ENCODE measurements around the gene SOX2. TPM values are rescaled to one million over a fixed set of nuclear protein-coding genes. Genes with fewer than 3 reads are reported as not detected.

Gene SOX2
- total RNA-seq, 4 donors from 2014 or later: 0.57 to 0.67 TPM; not detected in 2

GRCh38 chr3:181752202-181752671, 40.5 kb downstream of the SOX2 start:
- no peak overlapping the region for H3K27ac ChIP-seq
- H3K27me3 ChIP-seq: no peaks in the 10 kb centered on the region
- no peaks in the 10 kb centered on the region for H3K9me3 ChIP-seq
- no peak overlapping the region for H3K4me3 ChIP-seq
- TF ChIP-seq CTCF (IDR thresholded peaks at IDR 0.05) (no peak), POLR2A (IDR thresholded peaks at IDR 0.05) (no peak)
- no peaks in the 10 kb centered on the region for H3K4me1 ChIP-seq
- DNase-seq: no peak
- H3K36me3 ChIP-seq: no peaks in the 10 kb centered on the region

- Histone ChIP-seq H3K27me3 (no peaks in the 10 kb centered on the region), H3K36me3 (no peaks in the 10 kb centered on the region), H3K27ac (no peak overlapping the region), H3K4me1 (no peaks in the 10 kb centered on the region), H3K4me3 (no peak overlapping the region), H3K9me3 (no peaks in the 10 kb centered on the region)
- DNase-seq: no peak
- TF ChIP-seq CTCF (IDR thresholded peaks at IDR 0.05) (no peak), POLR2A (IDR thresholded peaks at IDR 0.05) (no peak)
Observed at GRCh38 chr3:181753391-181753790, 41.7 kb downstream of the SOX2 start.

- no peaks in the 10 kb centered on the region for H3K36me3 ChIP-seq
- TF ChIP-seq POLR2A (IDR thresholded peaks at IDR 0.05) (no peak), CTCF (IDR thresholded peaks at IDR 0.05) (no peak)
- H3K9me3 ChIP-seq: no peaks in the 10 kb centered on the region
- no peak overlapping the region for H3K4me3 ChIP-seq
- no peaks in the 10 kb centered on the region for H3K4me1 ChIP-seq
- DNase-seq: no peak
- no peaks in the 10 kb centered on the region for H3K27me3 ChIP-seq
- no peak overlapping the region for H3K27ac ChIP-seq
Observed at GRCh38 chr3:181755959-181756358, 44.2 kb downstream of the SOX2 start.

DNA sequence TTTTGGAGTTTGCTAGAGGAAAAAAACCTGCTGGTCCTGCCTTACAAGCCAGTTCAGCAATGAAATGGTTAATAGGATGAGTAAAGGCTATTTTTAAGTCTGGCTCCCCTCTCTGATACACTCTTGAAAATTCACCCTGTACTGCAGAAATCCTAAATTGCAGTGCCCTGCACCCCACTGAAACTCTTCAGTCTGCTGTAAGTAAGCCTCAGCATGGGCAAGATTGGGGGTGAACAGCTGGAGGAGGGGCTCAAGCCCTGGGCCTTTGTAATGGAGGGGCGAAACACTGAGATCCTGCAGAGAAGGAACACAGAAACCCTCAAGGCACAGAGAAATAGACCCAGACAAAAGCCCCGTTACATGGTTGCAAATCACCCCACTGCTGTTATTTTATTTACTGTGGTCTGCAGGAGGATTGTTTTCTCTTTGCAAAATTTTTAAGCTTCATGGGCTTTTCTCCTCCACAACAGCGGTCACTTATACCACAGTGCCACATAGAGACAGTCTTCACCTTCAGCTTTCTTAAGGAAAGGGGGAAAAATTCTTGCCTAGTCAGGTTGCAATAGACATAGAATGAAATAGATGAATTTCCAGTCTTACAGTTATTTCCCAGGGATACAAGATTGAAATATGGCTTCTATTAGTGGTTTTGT, 45.0 kb downstream of the SOX2 start:
- H3K9me3 ChIP-seq: no peaks in the 10 kb centered on the region
- no peaks in the 10 kb centered on the region for H3K4me1 ChIP-seq
- H3K27me3 ChIP-seq: no peaks in the 10 kb centered on the region
- no peak overlapping the region for H3K4me3 ChIP-seq
- no peak for DNase-seq
- H3K27ac ChIP-seq: no peak overlapping the region
- H3K36me3 ChIP-seq: no peaks in the 10 kb centered on the region
- TF ChIP-seq CTCF (IDR thresholded peaks at IDR 0.05): no peak
- no peak for TF ChIP-seq POLR2A (IDR thresholded peaks at IDR 0.05)

DNA sequence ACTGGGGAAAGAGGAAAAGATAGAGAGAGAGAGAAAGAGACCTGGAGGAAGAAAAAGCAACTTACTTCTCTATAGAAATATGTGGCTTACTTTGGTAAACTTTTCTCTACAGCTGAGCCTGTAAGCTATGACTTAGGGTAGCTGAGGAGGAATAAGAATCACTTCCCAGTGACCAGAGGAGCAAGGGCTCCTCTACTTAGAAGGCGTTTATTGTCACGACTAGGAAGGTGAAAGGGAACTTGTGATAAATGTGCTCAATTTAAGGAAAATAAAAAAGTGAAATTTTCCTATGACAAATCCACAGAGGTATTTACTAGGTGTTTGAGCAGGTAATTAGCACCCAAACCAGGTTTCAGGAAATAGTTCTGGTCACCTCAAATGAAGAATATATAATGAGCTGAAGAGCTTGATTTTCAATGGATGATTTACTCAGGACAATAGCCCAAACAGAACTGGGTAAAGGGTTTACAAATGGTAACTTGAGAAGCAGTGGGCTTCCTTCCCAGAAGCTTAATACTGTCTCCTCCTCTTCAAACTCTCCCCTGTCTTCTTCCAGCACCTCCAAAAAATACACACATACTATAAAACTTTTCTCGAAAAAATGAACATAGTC, 46.1 kb downstream of the SOX2 start:
- no peak for DNase-seq
- Histone ChIP-seq H3K36me3 (no peaks in the 10 kb centered on the region), H3K4me1 (no peaks in the 10 kb centered on the region), H3K9me3 (no peaks in the 10 kb centered on the region), H3K27ac (no peak overlapping the region), H3K4me3 (no peak overlapping the region), H3K27me3 (no peaks in the 10 kb centered on the region)
- no peak for TF ChIP-seq CTCF (IDR thresholded peaks at IDR 0.05)
- TF ChIP-seq POLR2A (IDR thresholded peaks at IDR 0.05): no peak
